Fibroblast of lung (primary cell): ENCODE measurements around the gene MRPS5. TPM values are rescaled to one million over a fixed set of nuclear protein-coding genes. Genes with fewer than 3 reads are reported as not detected.

ENCODE experiments used
- DNase-seq, 2 donors: peaks; one replicate each; pipeline versions ENCODE4 v3.0.0 to v3.0.0-alpha.2; 2010; ENCODE audit warnings: low read depth in 2 of 2
- H2AFZ ChIP-seq: 2 replicates; pipeline ENCODE4 v1.5.1; 2012; ENCODE audit warnings: low read length, control low read depth, inconsistent platforms
- H3K27ac ChIP-seq: 2 replicates; pipeline ENCODE4 v1.5.1; 2011; ENCODE audit warnings: low read length, control low read depth; ENCODE audit not compliant: insufficient read depth
- H3K27me3 ChIP-seq: 2 replicates; pipeline ENCODE4 v1.5.1; 2011; ENCODE audit warnings: mild to moderate bottlenecking, low read length; ENCODE audit not compliant: control insufficient read depth, insufficient read depth
- H3K36me3 ChIP-seq: 2 replicates; pipeline ENCODE4 v1.5.1; 2011; ENCODE audit warnings: low read length; ENCODE audit not compliant: control insufficient read depth, insufficient read depth
- H3K4me1 ChIP-seq: 2 replicates; pipeline ENCODE4 v1.5.1; 2011; ENCODE audit warnings: low read length; ENCODE audit not compliant: control insufficient read depth, insufficient read depth; ENCODE audit errors: extremely low read depth
- H3K4me2 ChIP-seq: 2 replicates; pipeline ENCODE4 v1.5.1; 2011; ENCODE audit warnings: low read length, control low read depth; ENCODE audit not compliant: insufficient read depth; ENCODE audit errors: extremely low read depth
- H3K4me3 ChIP-seq, 4 experiments: fragments of 200-600 bp in 1 of 4; sonication (generic) in 1 of 4; replicated peaks in 1 of 4; 2 replicates each; pipeline ENCODE4 v1.5.1; 2011 to 2016; ENCODE audit warnings: low read length in 4 of 4, low read depth in 3 of 4, mild to moderate bottlenecking in 3 of 4, control low read depth in 2 of 4, inconsistent platforms in 1 of 4, mixed read lengths in 1 of 4; ENCODE audit not compliant: insufficient read depth in 1 of 4; ENCODE audit errors: control extremely low read depth in 1 of 4
- H3K79me2 ChIP-seq: 2 replicates; pipeline ENCODE4 v1.5.1; 2012; ENCODE audit warnings: mild to moderate bottlenecking, low read length, inconsistent platforms; ENCODE audit not compliant: control insufficient read depth, insufficient read depth
- H3K9ac ChIP-seq: 2 replicates; pipeline ENCODE4 v1.5.1; 2011; ENCODE audit warnings: mild to moderate bottlenecking, low read length, control low read depth; ENCODE audit not compliant: insufficient read depth
- H3K9me3 ChIP-seq: 2 replicates; pipeline ENCODE4 v1.5.1; 2012; ENCODE audit warnings: low read depth, low read length; ENCODE audit not compliant: control insufficient read depth, insufficient read depth
- H4K20me1 ChIP-seq: 2 replicates; pipeline ENCODE4 v1.5.1; 2011; ENCODE audit warnings: low read length; ENCODE audit not compliant: control insufficient read depth, insufficient read depth; ENCODE audit errors: extremely low read depth
- CTCF ChIP-seq, 2 donors: IDR thresholded peaks in 1 of 2; conservative IDR thresholded peaks in 1 of 2; 1 replicate in 1 of 2; 2 replicates in 1 of 2; pipeline ENCODE4 v1.5.1; 2011 to 2012; ENCODE audit warnings: low read length in 2 of 2, control low read depth in 1 of 2, inconsistent platforms in 1 of 2, low read depth in 1 of 2, mild to moderate bottlenecking in 1 of 2
- EZH2 ChIP-seq: IDR thresholded peaks from 2 replicates; pipeline ENCODE4 v1.5.1; 2012; ENCODE audit warnings: low read length, control low read depth, mild to moderate bottlenecking; ENCODE audit errors: missing control alignments
- polyA plus RNA-seq, 2 donors: library from polyadenylated mRNA; depleted of rRNA in 1 of 2; stranded (reverse) in 1 of 2; unstranded in 1 of 2; fragments of >200 nt; gene quantifications; 2 replicates each; pipeline ENCODE4 v1.2.1, GENCODE V29; 2011 to 2012; ENCODE audit warnings: missing spikeins in 1 of 2
- total RNA-seq: library from RNA; depleted of rRNA; stranded (reverse); fragments of >200 nt; gene quantifications from 2 replicates; pipeline ENCODE4 v1.2.1, GENCODE V29; 2014

Gene MRPS5
- total and polyA plus RNA-seq, 2 donors (not counting 1 experiment from before 2014, with no cell fraction given), result 46.2 to 61.1 TPM

GRCh38 chr2:95056461-95057459 is 64.8 kb downstream of the MRPS5 start:
- Histone ChIP-seq H3K4me2 (no peak overlapping the region), H3K27me3 (no peaks in the 10 kb centered on the region), H2AFZ (no peak overlapping the region), H3K9me3 (no peaks in the 10 kb centered on the region), H3K27ac (no peak overlapping the region), H3K36me3 (no peaks in the 10 kb centered on the region), H3K79me2 (no peaks in the 10 kb centered on the region), H3K4me3 (no peak overlapping the region), H4K20me1 (no peaks in the 10 kb centered on the region), H3K9ac (no peak overlapping the region), H3K4me1 (no peaks in the 10 kb centered on the region)
- TF ChIP-seq EZH2 (no peak), CTCF (conservative IDR thresholded peaks at IDR 0.05 in 1 of 2, IDR thresholded peaks at IDR 0.05 in 1 of 2; ENCODE audit: low read depth in 1 of 2, low read length in 2 of 2) (no peak)
- DNase-seq, result peak in 1 of 2 donors; percentile 13

GRCh38 chr2:95056044-95056443 is 65.6 kb downstream of the MRPS5 start:
- TF ChIP-seq CTCF (conservative IDR thresholded peaks at IDR 0.05 in 1 of 2, IDR thresholded peaks at IDR 0.05 in 1 of 2; ENCODE audit: low read depth in 1 of 2, low read length in 2 of 2), result no peak
- no peak for TF ChIP-seq EZH2
- no peaks in the 10 kb centered on the region for H3K36me3 ChIP-seq
- H3K27me3 ChIP-seq, result no peaks in the 10 kb centered on the region
- H3K27ac ChIP-seq, result no peak overlapping the region
- no peaks in the 10 kb centered on the region for H4K20me1 ChIP-seq
- H3K79me2 ChIP-seq, result no peaks in the 10 kb centered on the region
- no peaks in the 10 kb centered on the region for H3K9me3 ChIP-seq
- DNase-seq, result no peak
- no peak overlapping the region for H2AFZ ChIP-seq
- H3K4me1 ChIP-seq, result no peaks in the 10 kb centered on the region
- H3K4me3 ChIP-seq, result no peak overlapping the region
- no peak overlapping the region for H3K9ac ChIP-seq
- H3K4me2 ChIP-seq, result no peak overlapping the region

- H3K36me3 ChIP-seq, result no peaks in the 10 kb centered on the region
- no peaks in the 10 kb centered on the region for H3K9me3 ChIP-seq
- no peaks in the 10 kb centered on the region for H3K4me1 ChIP-seq
- no peak overlapping the region for H3K27ac ChIP-seq
- TF ChIP-seq EZH2, result no peak
- TF ChIP-seq CTCF (conservative IDR thresholded peaks at IDR 0.05 in 1 of 2, IDR thresholded peaks at IDR 0.05 in 1 of 2; ENCODE audit: low read depth in 1 of 2, low read length in 2 of 2), result no peak
- H4K20me1 ChIP-seq, result no peaks in the 10 kb centered on the region
- no peak overlapping the region for H3K4me2 ChIP-seq
- H3K79me2 ChIP-seq, result no peaks in the 10 kb centered on the region
- H3K27me3 ChIP-seq, result no peaks in the 10 kb centered on the region
- H3K4me3 ChIP-seq, result no peak overlapping the region
- DNase-seq, result no peak
- no peak overlapping the region for H3K9ac ChIP-seq
- no peak overlapping the region for H2AFZ ChIP-seq
These were observed 66.3 kb downstream of the MRPS5 start for GRCh38 chr2:95055262-95055661.
